Measurements from ENCODE around the gene MPP7. TPM values are rescaled to one million over a fixed set of nuclear protein-coding genes. Genes with fewer than 3 reads are reported as not detected.
"Not testable (repeated sequence)": the region's sequence is repeated elsewhere in the genome, so short reads cannot be mapped to it uniquely, and the experiment has no call there.

The MPP7 gene
- 0.47 and 0.56 TPM in 2 replicates for total RNA-seq (2014; rRNA removed; shearing (Covaris generic); ENCODE audit: low replicate concordance)

- H3K36me3 ChIP-seq (ENCODE audit: insufficient read depth, low read length): no peaks in the 10 kb centered on the region
- no peak within 1 kb of the TSS for H3K27ac ChIP-seq (ENCODE audit: low read length)
- H3K4me3 ChIP-seq (ENCODE audit: low read length): peak within 1 kb of the TSS; percentile 67
- peaks cover 11% of the 10 kb centered on the region for H3K4me1 ChIP-seq (ENCODE audit: low read length)
- H3K4me2 ChIP-seq (ENCODE audit: low read depth, low read length, poor library complexity, severe bottlenecking): peak within 1 kb of the TSS; percentile 84
- no peaks in the 10 kb centered on the region for H3K9me3 ChIP-seq (ENCODE audit: low read length)
- H3K9ac ChIP-seq (ENCODE audit: low read length): peak within 1 kb of the TSS; percentile 58
- DNase-seq: peak; percentile 97
- no peaks in the 10 kb centered on the region; the same call in 1 of the 2 replicates for H4K20me1 ChIP-seq (ENCODE audit: insufficient read depth, low read depth, low read length)
- peak within 1 kb of the TSS; percentile 96 for H2AFZ ChIP-seq (ENCODE audit: low read length)
- no peaks in the 10 kb centered on the region for H3K9me2 ChIP-seq (replicated peaks; ENCODE audit: insufficient read depth, low read length)
- no peaks in the 10 kb centered on the region for H3K27me3 ChIP-seq (ENCODE audit: low read length)
- no peaks in the 10 kb centered on the region for H3K79me2 ChIP-seq (ENCODE audit: low read length)
Measured at GRCh38 chr10:28302638-28303488, at the start of gene MPP7. MPP7 (minus strand) TSS chr10:28303064; CDS start chr10:28238604, 64,460 bp downstream.

- Histone ChIP-seq H3K4me1 (ENCODE audit: low read length) (no peaks in the 10 kb centered on the region), H3K27me3 (ENCODE audit: low read length) (no peaks in the 10 kb centered on the region), H3K4me3 (ENCODE audit: low read length) (no peak overlapping the region), H3K4me2 (ENCODE audit: low read depth, low read length, poor library complexity, severe bottlenecking) (no peak overlapping the region), H3K79me2 (ENCODE audit: low read length) (no peaks in the 10 kb centered on the region), H3K9ac (ENCODE audit: low read length) (no peak overlapping the region), H3K27ac (ENCODE audit: low read length) (no peak overlapping the region), H3K9me2 (replicated peaks; ENCODE audit: insufficient read depth, low read length) (no peaks in the 10 kb centered on the region), H4K20me1 (ENCODE audit: insufficient read depth, low read depth, low read length) (no peaks in the 10 kb centered on the region), H3K9me3 (ENCODE audit: low read length) (no peaks in the 10 kb centered on the region), H2AFZ (ENCODE audit: low read length) (no peak overlapping the region), H3K36me3 (ENCODE audit: insufficient read depth, low read length) (no peaks in the 10 kb centered on the region)
- no peak for DNase-seq
Measured at GRCh38 chr10:28349892-28350291, 47.0 kb upstream of the MPP7 start.

- H4K20me1 ChIP-seq (ENCODE audit: insufficient read depth, low read depth, low read length): no peaks in the 10 kb centered on the region
- H2AFZ ChIP-seq (ENCODE audit: low read length): no peak overlapping the region
- no peak overlapping the region for H3K4me2 ChIP-seq (ENCODE audit: low read depth, low read length, poor library complexity, severe bottlenecking)
- H3K4me3 ChIP-seq (ENCODE audit: low read length): no peak overlapping the region
- no peak for DNase-seq
- H3K36me3 ChIP-seq (ENCODE audit: insufficient read depth, low read length): no peaks in the 10 kb centered on the region
- no peak overlapping the region for H3K27ac ChIP-seq (ENCODE audit: low read length)
- no peaks in the 10 kb centered on the region for H3K9me2 ChIP-seq (replicated peaks; ENCODE audit: insufficient read depth, low read length)
- no peak overlapping the region for H3K9ac ChIP-seq (ENCODE audit: low read length)
- H3K27me3 ChIP-seq (ENCODE audit: low read length): no peaks in the 10 kb centered on the region
- no peaks in the 10 kb centered on the region for H3K4me1 ChIP-seq (ENCODE audit: low read length)
- H3K79me2 ChIP-seq (ENCODE audit: low read length): no peaks in the 10 kb centered on the region
- H3K9me3 ChIP-seq (ENCODE audit: low read length): no peaks in the 10 kb centered on the region
Measured at GRCh38 chr10:28343987-28344895, 41.4 kb upstream of the MPP7 start.

GRCh38 chr10:28343252-28343651 lies 40.4 kb upstream of the MPP7 start:
- no peak for DNase-seq

GRCh38 chr10:28341679-28342078 lies 38.8 kb upstream of the MPP7 start:
- not testable (repeated sequence) for H3K9ac ChIP-seq (ENCODE audit: low read length); H4K20me1 ChIP-seq (ENCODE audit: insufficient read depth, low read depth, low read length); H3K36me3 ChIP-seq (ENCODE audit: insufficient read depth, low read length); H3K79me2 ChIP-seq (ENCODE audit: low read length); H3K9me3 ChIP-seq (ENCODE audit: low read length); H3K27me3 ChIP-seq (ENCODE audit: low read length); DNase-seq; H3K27ac ChIP-seq (ENCODE audit: low read length); H3K4me3 ChIP-seq (ENCODE audit: low read length); H3K4me1 ChIP-seq (ENCODE audit: low read length); H2AFZ ChIP-seq (ENCODE audit: low read length); H3K9me2 ChIP-seq (replicated peaks; ENCODE audit: insufficient read depth, low read length); H3K4me2 ChIP-seq (ENCODE audit: low read depth, low read length, poor library complexity, severe bottlenecking)

More at GRCh38 chr10:28343252-28343651, 40.4 kb upstream of the MPP7 start:
- no peak overlapping the region for H3K27ac ChIP-seq (ENCODE audit: low read length)
- no peak overlapping the region for H3K4me3 ChIP-seq (ENCODE audit: low read length)
- no peaks in the 10 kb centered on the region for H3K79me2 ChIP-seq (ENCODE audit: low read length)
- H4K20me1 ChIP-seq (ENCODE audit: insufficient read depth, low read depth, low read length): no peaks in the 10 kb centered on the region
- no peak overlapping the region for H3K4me2 ChIP-seq (ENCODE audit: low read depth, low read length, poor library complexity, severe bottlenecking)
- H3K9ac ChIP-seq (ENCODE audit: low read length): no peak overlapping the region
- H3K9me3 ChIP-seq (ENCODE audit: low read length): no peaks in the 10 kb centered on the region
- no peak overlapping the region for H2AFZ ChIP-seq (ENCODE audit: low read length)
- H3K27me3 ChIP-seq (ENCODE audit: low read length): no peaks in the 10 kb centered on the region
- no peaks in the 10 kb centered on the region for H3K36me3 ChIP-seq (ENCODE audit: insufficient read depth, low read length)
- H3K9me2 ChIP-seq (replicated peaks; ENCODE audit: insufficient read depth, low read length): no peaks in the 10 kb centered on the region
- H3K4me1 ChIP-seq (ENCODE audit: low read length): no peaks in the 10 kb centered on the region

- Histone ChIP-seq H3K9me2 (replicated peaks; ENCODE audit: insufficient read depth, low read length) (no peaks in the 10 kb centered on the region), H3K4me3 (ENCODE audit: low read length) (no peak overlapping the region), H4K20me1 (ENCODE audit: insufficient read depth, low read depth, low read length) (no peaks in the 10 kb centered on the region), H3K9me3 (ENCODE audit: low read length) (no peaks in the 10 kb centered on the region), H3K4me1 (ENCODE audit: low read length) (no peaks in the 10 kb centered on the region), H2AFZ (ENCODE audit: low read length) (no peak overlapping the region), H3K4me2 (ENCODE audit: low read depth, low read length, poor library complexity, severe bottlenecking) (no peak overlapping the region), H3K27me3 (ENCODE audit: low read length) (no peaks in the 10 kb centered on the region), H3K27ac (ENCODE audit: low read length) (no peak overlapping the region), H3K79me2 (ENCODE audit: low read length) (no peaks in the 10 kb centered on the region), H3K36me3 (ENCODE audit: insufficient read depth, low read length) (no peaks in the 10 kb centered on the region), H3K9ac (ENCODE audit: low read length) (no peak overlapping the region)
- no peak for DNase-seq
Measured at GRCh38 chr10:28332726-28333125, 29.9 kb upstream of the MPP7 start.

- Histone ChIP-seq H3K27ac (ENCODE audit: low read length) (no peak overlapping the region), H3K79me2 (ENCODE audit: low read length) (no peaks in the 10 kb centered on the region), H3K9me2 (replicated peaks; ENCODE audit: insufficient read depth, low read length) (no peaks in the 10 kb centered on the region), H4K20me1 (ENCODE audit: insufficient read depth, low read depth, low read length) (no peaks in the 10 kb centered on the region), H2AFZ (ENCODE audit: low read length) (no peak overlapping the region), H3K27me3 (ENCODE audit: low read length) (no peaks in the 10 kb centered on the region), H3K4me3 (ENCODE audit: low read length) (no peak overlapping the region), H3K4me2 (ENCODE audit: low read depth, low read length, poor library complexity, severe bottlenecking) (no peak overlapping the region), H3K9ac (ENCODE audit: low read length) (no peak overlapping the region), H3K9me3 (ENCODE audit: low read length) (no peaks in the 10 kb centered on the region), H3K4me1 (ENCODE audit: low read length) (no peaks in the 10 kb centered on the region), H3K36me3 (ENCODE audit: insufficient read depth, low read length) (no peaks in the 10 kb centered on the region)
- no peak for DNase-seq
Measured at GRCh38 chr10:28331841-28332240, 29.0 kb upstream of the MPP7 start.

- no peak overlapping the region for H3K9ac ChIP-seq (ENCODE audit: low read length)
- H3K4me2 ChIP-seq (ENCODE audit: low read depth, low read length, poor library complexity, severe bottlenecking): no peak overlapping the region
- H3K79me2 ChIP-seq (ENCODE audit: low read length): no peaks in the 10 kb centered on the region
- no peaks in the 10 kb centered on the region for H3K36me3 ChIP-seq (ENCODE audit: insufficient read depth, low read length)
- H3K4me1 ChIP-seq (ENCODE audit: low read length): no peaks in the 10 kb centered on the region
- no peaks in the 10 kb centered on the region for H3K27me3 ChIP-seq (ENCODE audit: low read length)
- H4K20me1 ChIP-seq (ENCODE audit: insufficient read depth, low read depth, low read length): no peaks in the 10 kb centered on the region
- DNase-seq: no peak
- H3K27ac ChIP-seq (ENCODE audit: low read length): no peak overlapping the region
- no peak overlapping the region for H3K4me3 ChIP-seq (ENCODE audit: low read length)
- H3K9me3 ChIP-seq (ENCODE audit: low read length): no peaks in the 10 kb centered on the region
- H3K9me2 ChIP-seq (replicated peaks; ENCODE audit: insufficient read depth, low read length): no peaks in the 10 kb centered on the region
- no peak overlapping the region for H2AFZ ChIP-seq (ENCODE audit: low read length)
Measured at GRCh38 chr10:28331066-28331465, 28.2 kb upstream of the MPP7 start.

All from Karpas-422 (cell line).